Stimulated activated memory B cell treated with anti-CD40 and anti-IgM and Interleukin-4, amounts not matched to agents 10 μg/mL and 1 μg/mL and 100 μg/mL, for 72 hours (primary cell): Measurements from ENCODE around the gene ZDHHC8.

ENCODE experiments used
- ATAC-seq: fragments of 150-1000 bp; cut with Tn5 transposase; 2 replicates; pipeline ENCODE4 v1.10.0; 2021
- H3K27ac Mint-ChIP-seq: one replicate; pipeline ENCODE4 v1.8.0; 2022; ENCODE audit warnings: mild to moderate bottlenecking, mixed read lengths
- H3K27me3 Mint-ChIP-seq: one replicate; pipeline ENCODE4 v1.8.0; 2022; ENCODE audit warnings: mixed read lengths
- H3K36me3 Mint-ChIP-seq: one replicate; pipeline ENCODE4 v1.8.0; 2022; ENCODE audit warnings: mixed read lengths
- H3K4me1 Mint-ChIP-seq: one replicate; pipeline ENCODE4 v1.8.0; 2022; ENCODE audit warnings: mixed read lengths
- H3K4me3 Mint-ChIP-seq: one replicate; pipeline ENCODE4 v1.8.0; 2022; ENCODE audit warnings: mild to moderate bottlenecking, moderate library complexity, mixed read lengths
- H3K9me3 Mint-ChIP-seq: one replicate; pipeline ENCODE4 v1.8.0; 2022; ENCODE audit warnings: mixed read lengths

ZDHHC8 gene

GRCh38 chr22:20130319-20130718 is 1.3 kb upstream of the ZDHHC8 start:
- Mint-ChIP-seq H3K27ac (peak overlapping the region; percentile 57), H3K4me3 (peak overlapping the region; percentile 75), H3K9me3 (no peaks in the 10 kb centered on the region), H3K4me1 (peaks cover 43% of the 10 kb centered on the region), H3K36me3 (peaks cover 14% of the 10 kb centered on the region), H3K27me3 (no peaks in the 10 kb centered on the region)
- no peak for ATAC-seq

- Mint-ChIP-seq H3K9me3 (no peaks in the 10 kb centered on the region), H3K27me3 (no peaks in the 10 kb centered on the region), H3K27ac (peak overlapping the region; percentile 57), H3K4me3 (peak overlapping the region; percentile 75), H3K4me1 (peaks cover 48% of the 10 kb centered on the region), H3K36me3 (peaks cover 13% of the 10 kb centered on the region)
- peak; percentile 86 for ATAC-seq
These were observed 640 bp upstream of the ZDHHC8 start for GRCh38 chr22:20130731-20131596.

- Mint-ChIP-seq H3K9me3 (no peaks in the 10 kb centered on the region), H3K27ac (peak overlapping the region; percentile 35), H3K27me3 (no peaks in the 10 kb centered on the region), H3K36me3 (peaks cover 17% of the 10 kb centered on the region), H3K4me1 (peaks cover 57% of the 10 kb centered on the region), H3K4me3 (peak overlapping the region; percentile 77)
- peak; percentile 0 for ATAC-seq
These were observed 468 bp downstream of the ZDHHC8 start for GRCh38 chr22:20131859-20132685.

GRCh38 chr22:20132686-20133246 is 1.2 kb downstream of the ZDHHC8 start:
- no peak for ATAC-seq
- H3K36me3 Mint-ChIP-seq, result peaks cover 10% of the 10 kb centered on the region
- no peaks in the 10 kb centered on the region for H3K9me3 Mint-ChIP-seq
- H3K4me1 Mint-ChIP-seq, result peaks cover 56% of the 10 kb centered on the region
- H3K27me3 Mint-ChIP-seq, result no peaks in the 10 kb centered on the region
- peak overlapping the region; percentile 35 for H3K27ac Mint-ChIP-seq
- H3K4me3 Mint-ChIP-seq, result peak overlapping the region; percentile 75

- peak overlapping the region; percentile 75 for H3K4me3 Mint-ChIP-seq
- peaks cover 5% of the 10 kb centered on the region for H3K36me3 Mint-ChIP-seq
- peaks cover 61% of the 10 kb centered on the region for H3K4me1 Mint-ChIP-seq
- no peaks in the 10 kb centered on the region for H3K9me3 Mint-ChIP-seq
- no peak for ATAC-seq
- H3K27ac Mint-ChIP-seq, result peak overlapping the region; percentile 32
- H3K27me3 Mint-ChIP-seq, result no peaks in the 10 kb centered on the region
These were observed 2.4 kb downstream of the ZDHHC8 start for GRCh38 chr22:20133930-20134549.

GRCh38 chr22:20135265-20135664 is 3.7 kb downstream of the ZDHHC8 start:
- ATAC-seq, result no peak
- peaks cover 18% of the 10 kb centered on the region for H3K36me3 Mint-ChIP-seq
- H3K27ac Mint-ChIP-seq, result peak overlapping the region; percentile 30
- no peaks in the 10 kb centered on the region for H3K27me3 Mint-ChIP-seq
- peaks cover 57% of the 10 kb centered on the region for H3K4me1 Mint-ChIP-seq
- no peaks in the 10 kb centered on the region for H3K9me3 Mint-ChIP-seq
- H3K4me3 Mint-ChIP-seq, result no peak overlapping the region

- peaks cover 18% of the 10 kb centered on the region for H3K36me3 Mint-ChIP-seq
- no peak overlapping the region for H3K4me3 Mint-ChIP-seq
- peaks cover 52% of the 10 kb centered on the region for H3K4me1 Mint-ChIP-seq
- H3K27ac Mint-ChIP-seq, result peak overlapping the region; percentile 30
- no peaks in the 10 kb centered on the region for H3K9me3 Mint-ChIP-seq
- H3K27me3 Mint-ChIP-seq, result no peaks in the 10 kb centered on the region
- no peak for ATAC-seq
These were observed 4.4 kb downstream of the ZDHHC8 start for GRCh38 chr22:20135806-20136602.

- no peak for ATAC-seq
- no peaks in the 10 kb centered on the region for H3K27me3 Mint-ChIP-seq
- H3K36me3 Mint-ChIP-seq, result peaks cover 18% of the 10 kb centered on the region
- no peaks in the 10 kb centered on the region for H3K9me3 Mint-ChIP-seq
- H3K27ac Mint-ChIP-seq, result no peak overlapping the region
- no peak overlapping the region for H3K4me3 Mint-ChIP-seq
- peaks cover 52% of the 10 kb centered on the region for H3K4me1 Mint-ChIP-seq
These were observed 4.9 kb downstream of the ZDHHC8 start for GRCh38 chr22:20136603-20136873.

GRCh38 chr22:20137113-20137512 is 5.5 kb downstream of the ZDHHC8 start:
- peaks cover 18% of the 10 kb centered on the region for H3K36me3 Mint-ChIP-seq
- no peaks in the 10 kb centered on the region for H3K9me3 Mint-ChIP-seq
- H3K27me3 Mint-ChIP-seq, result no peaks in the 10 kb centered on the region
- H3K4me1 Mint-ChIP-seq, result peaks cover 52% of the 10 kb centered on the region
- H3K27ac Mint-ChIP-seq, result peak overlapping the region; percentile 56
- no peak overlapping the region for H3K4me3 Mint-ChIP-seq
- ATAC-seq, result no peak

GRCh38 chr22:20137671-20138416 is 6.2 kb downstream of the ZDHHC8 start:
- Mint-ChIP-seq H3K27me3 (no peaks in the 10 kb centered on the region), H3K36me3 (peaks cover 18% of the 10 kb centered on the region), H3K4me1 (peaks cover 47% of the 10 kb centered on the region), H3K9me3 (no peaks in the 10 kb centered on the region), H3K27ac (peak overlapping the region; percentile 56), H3K4me3 (peak overlapping the region; percentile 14)
- ATAC-seq, result no peak

- Mint-ChIP-seq H3K4me3 (no peak overlapping the region), H3K27me3 (no peaks in the 10 kb centered on the region), H3K9me3 (no peaks in the 10 kb centered on the region), H3K4me1 (peaks cover 41% of the 10 kb centered on the region), H3K27ac (no peak overlapping the region), H3K36me3 (peaks cover 19% of the 10 kb centered on the region)
- ATAC-seq, result no peak
These were observed 6.8 kb downstream of the ZDHHC8 start for GRCh38 chr22:20138417-20138738.

- peaks cover 24% of the 10 kb centered on the region for H3K36me3 Mint-ChIP-seq
- H3K27ac Mint-ChIP-seq, result no peak overlapping the region
- H3K4me1 Mint-ChIP-seq, result peaks cover 37% of the 10 kb centered on the region
- H3K27me3 Mint-ChIP-seq, result no peaks in the 10 kb centered on the region
- no peak for ATAC-seq
- no peak overlapping the region for H3K4me3 Mint-ChIP-seq
- H3K9me3 Mint-ChIP-seq, result no peaks in the 10 kb centered on the region
These were observed 7.3 kb downstream of the ZDHHC8 start for GRCh38 chr22:20138868-20139267.

GRCh38 chr22:20139391-20140106 is 7.9 kb downstream of the ZDHHC8 start:
- no peak for ATAC-seq
- no peak overlapping the region for H3K27ac Mint-ChIP-seq
- H3K9me3 Mint-ChIP-seq, result no peaks in the 10 kb centered on the region
- peaks cover 31% of the 10 kb centered on the region for H3K36me3 Mint-ChIP-seq
- H3K27me3 Mint-ChIP-seq, result no peaks in the 10 kb centered on the region
- H3K4me1 Mint-ChIP-seq, result peaks cover 30% of the 10 kb centered on the region
- H3K4me3 Mint-ChIP-seq, result no peak overlapping the region

- no peaks in the 10 kb centered on the region for H3K9me3 Mint-ChIP-seq
- ATAC-seq, result no peak
- no peaks in the 10 kb centered on the region for H3K27me3 Mint-ChIP-seq
- H3K4me1 Mint-ChIP-seq, result peaks cover 26% of the 10 kb centered on the region
- no peak overlapping the region for H3K4me3 Mint-ChIP-seq
- no peak overlapping the region for H3K27ac Mint-ChIP-seq
- H3K36me3 Mint-ChIP-seq, result peaks cover 33% of the 10 kb centered on the region
These were observed 8.5 kb downstream of the ZDHHC8 start for GRCh38 chr22:20140107-20140445.
